ENCODE measurements around the gene TPRX1. TPM values are rescaled to one million over a fixed set of nuclear protein-coding genes. Genes with fewer than 3 reads are reported as not detected.
A peak's percentile ranks its signal among the peaks of the same experiment; 100 is the strongest.

TPRX1 gene
- polyA plus RNA-seq, 4 donors = not detected

DNA sequence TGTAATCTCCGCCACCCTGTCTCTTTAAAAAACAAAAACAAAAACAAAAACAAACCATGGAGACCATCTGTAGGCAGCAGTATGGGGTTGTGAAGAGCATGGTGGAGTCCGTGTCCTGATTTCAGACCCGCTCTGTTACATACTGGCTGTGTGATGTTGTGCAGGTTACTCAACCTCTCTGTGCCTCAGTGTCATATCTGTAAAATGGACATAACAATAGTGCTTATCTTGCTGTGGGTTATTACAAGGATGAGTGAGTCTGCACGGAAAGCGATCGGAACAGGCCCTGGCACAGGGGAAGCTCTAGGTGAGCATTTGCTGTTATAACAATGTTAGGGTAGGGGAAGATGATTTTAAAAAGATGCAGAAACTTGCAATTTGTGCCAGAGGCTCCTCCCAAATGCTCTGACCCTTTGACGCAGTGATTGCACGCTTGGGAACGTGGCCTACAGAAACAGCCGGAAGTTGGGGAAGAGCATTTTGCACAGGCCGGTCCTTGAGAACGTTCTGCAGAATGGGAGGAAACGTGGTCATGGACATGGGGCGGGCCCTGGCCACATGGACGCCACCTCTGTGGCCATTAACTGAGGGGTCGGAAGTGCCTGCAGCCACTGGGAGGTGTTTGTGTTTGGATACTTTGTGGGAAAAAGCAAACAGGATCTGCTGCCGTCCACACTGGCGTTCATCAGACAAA, 41.6 kb downstream of the TPRX1 start:
- no peak for FAIRE-seq
- peaks cover 0 to 23% (median 2%) of the 10 kb centered on the region in 3 donors for H3K36me3 ChIP-seq (ENCODE audit: control insufficient read depth in 3 of 3, insufficient read depth in 2 of 3, low read depth in 1 of 3, low read length in 3 of 3)
- DNase-seq = no peak
- no peaks in the 10 kb centered on the region for H3K9me3 ChIP-seq (ENCODE audit: control insufficient read depth in 2 of 2, insufficient read depth in 1 of 2, low read depth in 1 of 2, low read length in 1 of 2)
- no peak overlapping the region for H3K27ac ChIP-seq (ENCODE audit: low read depth in 1 of 3, low read length in 2 of 3)
- no peaks in the 10 kb centered on the region for H3K27me3 ChIP-seq (ENCODE audit: control insufficient read depth in 3 of 3, insufficient read depth in 3 of 3, low read length in 3 of 3)
- WGBS, 3 donors = 68 to 89% (median 81%) methylated on average over 18 of the region's 18 CpGs
- peaks cover 0 to 5% (median 0%) of the 10 kb centered on the region in 3 donors for H3K4me1 ChIP-seq (ENCODE audit: control insufficient read depth in 3 of 3, insufficient read depth in 2 of 3, low read depth in 1 of 3, low read length in 2 of 3)
- H3K4me3 ChIP-seq (ENCODE audit: low read depth in 1 of 3, low read length in 3 of 3) = no peak overlapping the region

DNA sequence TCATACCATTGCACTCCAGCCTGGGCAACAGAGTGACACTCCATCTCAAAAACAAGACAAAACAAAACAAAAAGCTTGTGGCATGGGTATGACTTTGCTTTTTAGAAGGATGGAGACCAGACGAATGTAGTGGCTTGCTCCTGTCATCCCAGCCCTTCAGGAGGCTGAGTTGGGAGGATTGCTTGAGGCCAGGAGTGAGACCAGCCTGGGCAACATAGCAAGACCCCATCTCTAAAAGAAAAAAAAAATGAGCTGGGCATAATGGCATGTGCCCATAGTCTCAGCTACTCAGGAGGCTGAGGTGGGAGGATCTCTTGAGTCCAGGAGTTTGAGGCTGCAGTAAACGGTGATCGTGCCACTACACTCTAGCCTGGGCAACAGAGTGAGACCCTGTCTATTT, 42.2 kb downstream of the TPRX1 start:
- H3K27ac ChIP-seq (ENCODE audit: low read depth in 1 of 3, low read length in 2 of 3) = no peak overlapping the region
- WGBS, 3 donors = 86 to 94% (median 91%) methylated on average over 2 to 3 of the region's 3 CpGs
- peaks cover 0 to 11% (median 0%) of the 10 kb centered on the region in 3 donors for H3K4me1 ChIP-seq (ENCODE audit: control insufficient read depth in 3 of 3, insufficient read depth in 2 of 3, low read depth in 1 of 3, low read length in 2 of 3)
- DNase-seq = no peak
- H3K9me3 ChIP-seq (ENCODE audit: control insufficient read depth in 2 of 2, insufficient read depth in 1 of 2, low read depth in 1 of 2, low read length in 1 of 2) = no peaks in the 10 kb centered on the region
- no peaks in the 10 kb centered on the region for H3K27me3 ChIP-seq (ENCODE audit: control insufficient read depth in 3 of 3, insufficient read depth in 3 of 3, low read length in 3 of 3)
- no peak for FAIRE-seq
- H3K36me3 ChIP-seq (ENCODE audit: control insufficient read depth in 3 of 3, insufficient read depth in 2 of 3, low read depth in 1 of 3, low read length in 3 of 3) = peaks cover 0 to 29% (median 4%) of the 10 kb centered on the region in 3 donors
- no peak overlapping the region for H3K4me3 ChIP-seq (ENCODE audit: low read depth in 1 of 3, low read length in 3 of 3)

DNA sequence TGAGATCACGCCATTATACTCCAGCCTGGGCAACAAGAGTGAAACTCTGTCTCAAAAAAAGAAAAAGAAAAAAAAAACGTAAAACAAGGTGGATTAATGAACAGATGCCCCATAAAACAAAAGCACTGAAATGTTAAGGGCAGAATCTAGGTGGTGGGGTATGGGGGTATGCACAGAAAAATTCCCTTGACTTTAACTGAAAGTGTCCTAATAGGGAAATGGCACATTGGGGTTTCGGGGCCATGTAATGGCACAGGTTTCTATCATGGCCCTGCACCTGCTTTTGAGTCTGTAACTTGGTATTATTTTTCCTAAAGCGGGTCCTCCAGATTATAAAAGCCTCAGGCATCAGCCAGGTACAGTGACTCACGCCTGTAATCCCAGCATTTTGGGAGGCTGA, 42.8 kb downstream of the TPRX1 start:
- FAIRE-seq = no peak
- H3K4me1 ChIP-seq (ENCODE audit: control insufficient read depth in 3 of 3, insufficient read depth in 2 of 3, low read depth in 1 of 3, low read length in 2 of 3) = peaks cover 0 to 16% (median 0%) of the 10 kb centered on the region in 3 donors

DNA sequence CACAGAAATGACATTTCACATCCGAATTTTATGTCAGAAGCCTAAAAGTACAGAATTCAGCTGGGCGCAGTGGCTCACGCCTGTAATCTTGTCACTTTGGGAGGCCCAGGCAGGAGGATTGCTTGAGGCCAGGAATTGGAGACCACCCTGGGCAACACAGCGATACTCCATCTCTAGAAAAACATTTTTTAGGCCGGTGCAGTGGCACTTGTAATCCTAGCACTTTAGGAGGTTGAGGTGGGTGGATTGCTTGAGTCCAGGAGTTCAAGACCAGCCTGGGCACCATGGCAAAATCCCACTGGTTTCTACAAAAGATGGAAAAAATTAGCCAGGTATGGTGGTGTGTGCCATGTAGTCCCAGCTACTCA, 43.7 kb downstream of the TPRX1 start:
- Histone ChIP-seq H3K27ac (ENCODE audit: low read depth in 1 of 3, low read length in 2 of 3) (no peak overlapping the region), H3K27me3 (ENCODE audit: control insufficient read depth in 3 of 3, insufficient read depth in 3 of 3, low read length in 3 of 3) (no peaks in the 10 kb centered on the region), H3K9me3 (ENCODE audit: control insufficient read depth in 2 of 2, insufficient read depth in 1 of 2, low read depth in 1 of 2, low read length in 1 of 2) (no peaks in the 10 kb centered on the region), H3K36me3 (ENCODE audit: control insufficient read depth in 3 of 3, insufficient read depth in 2 of 3, low read depth in 1 of 3, low read length in 3 of 3) (peaks cover 4 to 44% (median 11%) of the 10 kb centered on the region in 3 donors), H3K4me3 (ENCODE audit: low read depth in 1 of 3, low read length in 3 of 3) (no peak overlapping the region), H3K4me1 (ENCODE audit: control insufficient read depth in 3 of 3, insufficient read depth in 2 of 3, low read depth in 1 of 3, low read length in 2 of 3) (peaks cover 0 to 16% (median 0%) of the 10 kb centered on the region in 3 donors)
- no peak for DNase-seq
- FAIRE-seq = no peak
- 76 to 95% (median 81%) methylated on average over 5 of the region's 5 CpGs for WGBS, 3 donors

More for the DNA sequence above, 42.8 kb downstream of the TPRX1 start:
- Histone ChIP-seq H3K36me3 (ENCODE audit: control insufficient read depth in 3 of 3, insufficient read depth in 2 of 3, low read depth in 1 of 3, low read length in 3 of 3) (peaks cover 0 to 35% (median 9%) of the 10 kb centered on the region in 3 donors), H3K27me3 (ENCODE audit: control insufficient read depth in 3 of 3, insufficient read depth in 3 of 3, low read length in 3 of 3) (no peaks in the 10 kb centered on the region), H3K4me3 (ENCODE audit: low read depth in 1 of 3, low read length in 3 of 3) (no peak overlapping the region), H3K9me3 (ENCODE audit: control insufficient read depth in 2 of 2, insufficient read depth in 1 of 2, low read depth in 1 of 2, low read length in 1 of 2) (no peaks in the 10 kb centered on the region), H3K27ac (ENCODE audit: low read depth in 1 of 3, low read length in 2 of 3) (no peak overlapping the region)
- DNase-seq = no peak
- 60 to 80% (median 62%) methylated on average over 5 of the region's 5 CpGs for WGBS, 3 donors

DNA sequence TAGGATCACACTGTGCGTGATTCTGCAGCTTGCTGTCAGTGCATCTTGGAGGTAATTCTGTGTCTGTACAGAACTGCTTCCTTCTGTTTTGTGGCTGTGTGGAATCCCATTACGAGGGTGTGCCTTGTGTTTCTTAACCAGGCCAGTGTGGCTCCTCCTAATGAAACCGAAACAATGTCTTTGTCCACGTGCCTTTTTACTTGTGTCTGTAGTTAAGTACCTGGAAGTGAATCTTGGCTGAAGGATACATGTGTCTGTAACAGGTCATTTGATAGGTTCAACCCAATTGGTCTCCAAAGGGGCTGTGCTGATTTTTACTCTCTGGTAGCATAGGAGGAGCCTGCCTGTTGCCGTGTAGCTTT, 45.9 kb downstream of the TPRX1 start:
- Histone ChIP-seq H3K4me3 (ENCODE audit: low read depth in 1 of 3, low read length in 3 of 3) (no peak overlapping the region), H3K27ac (ENCODE audit: low read depth in 1 of 3, low read length in 2 of 3) (peak overlapping the region; percentile 83 to 97 (median 84)), H3K27me3 (ENCODE audit: control insufficient read depth in 3 of 3, insufficient read depth in 3 of 3, low read length in 3 of 3) (no peaks in the 10 kb centered on the region), H3K9me3 (ENCODE audit: control insufficient read depth in 2 of 2, insufficient read depth in 1 of 2, low read depth in 1 of 2, low read length in 1 of 2) (no peaks in the 10 kb centered on the region), H3K36me3 (ENCODE audit: control insufficient read depth in 3 of 3, insufficient read depth in 2 of 3, low read depth in 1 of 3, low read length in 3 of 3) (peaks cover 4 to 64% (median 28%) of the 10 kb centered on the region in 3 donors), H3K4me1 (ENCODE audit: control insufficient read depth in 3 of 3, insufficient read depth in 2 of 3, low read depth in 1 of 3, low read length in 2 of 3) (peaks cover 0 to 16% (median 0%) of the 10 kb centered on the region in 3 donors)
- DNase-seq (peak; percentile 85 to 93), FAIRE-seq (no peak)
- 21 to 70% (median 62%) methylated on average over 5 of the region's 5 CpGs for WGBS, 3 donors

DNA sequence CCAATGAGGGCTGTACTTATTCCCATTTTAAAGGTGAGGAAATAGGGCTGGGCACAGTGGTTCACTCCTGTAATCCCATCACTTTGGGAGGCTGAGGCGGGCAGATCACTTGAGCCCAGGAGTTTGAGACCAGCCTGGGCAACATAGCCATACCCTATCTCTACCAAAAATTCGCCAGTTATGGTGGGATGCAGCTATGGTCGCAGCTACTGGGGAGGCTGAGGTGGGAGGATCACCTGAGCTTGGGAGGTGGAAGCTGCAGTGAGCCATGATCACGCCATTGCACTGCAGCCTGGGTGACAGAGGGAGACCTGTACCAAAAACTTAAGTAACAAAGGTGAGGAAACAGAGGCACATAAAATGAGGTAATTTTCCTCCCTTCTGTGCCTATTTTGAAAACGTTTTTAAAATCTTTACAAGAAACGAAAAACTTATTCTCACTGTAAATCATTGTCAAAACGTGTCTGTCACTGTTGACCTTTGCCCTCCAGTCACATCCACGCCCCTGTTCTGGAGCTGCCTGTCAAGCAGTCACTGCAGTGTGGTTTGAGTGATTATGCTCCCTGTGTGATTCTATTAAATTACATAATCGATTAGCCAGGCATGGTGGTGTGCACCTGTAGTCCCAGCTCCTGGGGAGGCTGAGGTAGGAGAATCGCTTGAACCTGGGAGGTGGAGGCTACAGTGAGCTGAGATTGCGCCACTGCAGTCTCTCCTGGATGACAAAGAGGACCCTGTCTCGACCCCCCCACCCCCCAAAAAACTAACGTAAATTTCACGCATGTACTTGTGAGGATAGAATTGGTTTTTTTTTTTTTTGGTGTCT, 46.5 kb downstream of the TPRX1 start:
- no peak overlapping the region for H3K4me3 ChIP-seq (ENCODE audit: low read depth in 1 of 3, low read length in 3 of 3)
- H3K27me3 ChIP-seq (ENCODE audit: control insufficient read depth in 3 of 3, insufficient read depth in 3 of 3, low read length in 3 of 3) = no peaks in the 10 kb centered on the region
- H3K4me1 ChIP-seq (ENCODE audit: control insufficient read depth in 3 of 3, insufficient read depth in 2 of 3, low read depth in 1 of 3, low read length in 2 of 3) = peaks cover 0 to 16% (median 0%) of the 10 kb centered on the region in 3 donors
- 29 to 64% (median 43%) methylated on average over 13 to 14 of the region's 14 CpGs for WGBS, 3 donors
- DNase-seq (peak; percentile 74 to 87), FAIRE-seq (no peak)
- no peaks in the 10 kb centered on the region for H3K9me3 ChIP-seq (ENCODE audit: control insufficient read depth in 2 of 2, insufficient read depth in 1 of 2, low read depth in 1 of 2, low read length in 1 of 2)
- H3K27ac ChIP-seq (ENCODE audit: low read depth in 1 of 3, low read length in 2 of 3) = peak overlapping the region; percentile 83 to 97 (median 84)
- peaks cover 4 to 70% (median 28%) of the 10 kb centered on the region in 3 donors for H3K36me3 ChIP-seq (ENCODE audit: control insufficient read depth in 3 of 3, insufficient read depth in 2 of 3, low read depth in 1 of 3, low read length in 3 of 3)

DNA sequence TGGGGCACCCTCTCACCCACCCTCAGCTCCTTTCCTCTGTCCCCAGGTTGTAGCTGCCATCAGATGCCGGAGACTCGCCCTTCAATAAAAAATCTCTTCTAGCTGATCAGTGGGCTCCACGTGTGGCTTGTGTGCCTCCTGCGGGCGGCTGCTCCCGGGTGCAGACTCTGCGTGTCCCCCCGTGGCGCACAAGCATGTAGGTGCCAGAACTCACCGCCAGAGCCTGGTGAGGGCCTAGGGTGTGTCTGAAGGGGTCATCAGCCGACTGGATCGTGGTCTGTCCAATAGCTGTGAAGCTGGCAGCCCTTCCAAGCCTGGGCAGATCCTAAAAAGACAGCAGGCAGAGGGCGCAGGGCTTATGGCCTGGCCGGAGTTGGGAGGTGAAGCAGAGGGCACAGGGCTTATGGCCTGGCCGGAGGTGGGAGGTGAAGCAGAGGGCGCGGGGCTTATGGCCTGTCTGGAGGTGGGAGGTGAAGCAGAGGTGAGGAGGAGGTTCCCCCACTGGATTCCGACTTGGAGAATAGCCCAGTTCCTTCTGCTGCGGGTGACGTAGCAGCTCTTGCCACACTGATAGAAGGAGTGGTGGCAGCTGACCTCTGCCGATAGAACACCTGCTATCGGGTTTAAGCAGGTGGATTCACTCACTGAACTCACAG, 47.3 kb downstream of the TPRX1 start:
- Histone ChIP-seq H3K27ac (ENCODE audit: low read depth in 1 of 3, low read length in 2 of 3) (peak overlapping the region; percentile 83 to 97 (median 84)), H3K27me3 (ENCODE audit: control insufficient read depth in 3 of 3, insufficient read depth in 3 of 3, low read length in 3 of 3) (no peaks in the 10 kb centered on the region), H3K4me1 (ENCODE audit: control insufficient read depth in 3 of 3, insufficient read depth in 2 of 3, low read depth in 1 of 3, low read length in 2 of 3) (peaks cover 0 to 16% (median 0%) of the 10 kb centered on the region in 3 donors), H3K36me3 (ENCODE audit: control insufficient read depth in 3 of 3, insufficient read depth in 2 of 3, low read depth in 1 of 3, low read length in 3 of 3) (peaks cover 6 to 78% (median 33%) of the 10 kb centered on the region in 3 donors), H3K4me3 (ENCODE audit: low read depth in 1 of 3, low read length in 3 of 3) (no peak overlapping the region), H3K9me3 (ENCODE audit: control insufficient read depth in 2 of 2, insufficient read depth in 1 of 2, low read depth in 1 of 2, low read length in 1 of 2) (no peaks in the 10 kb centered on the region)
- 40 to 73% (median 56%) methylated on average over 22 of the region's 22 CpGs for WGBS, 3 donors
- peak; percentile 67 to 92 for DNase-seq
- no peak for FAIRE-seq

DNA sequence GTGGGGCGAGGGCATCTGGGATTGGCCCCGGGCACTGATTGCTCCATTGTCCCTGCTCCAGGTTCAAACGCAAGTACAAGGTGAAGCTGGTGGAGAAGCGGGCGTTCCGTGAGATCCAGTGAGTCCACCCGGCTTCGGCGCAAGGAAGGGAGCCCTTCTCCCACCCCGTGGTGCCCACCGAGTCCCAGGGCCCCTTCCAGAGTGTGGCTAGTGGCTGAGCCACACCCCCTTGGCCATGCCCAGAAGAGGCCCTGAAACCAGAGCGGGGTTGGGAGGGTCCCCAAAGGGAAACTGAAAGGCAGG, 47.8 kb downstream of the TPRX1 start:
- H3K27me3 ChIP-seq (ENCODE audit: control insufficient read depth in 3 of 3, insufficient read depth in 3 of 3, low read length in 3 of 3) = no peaks in the 10 kb centered on the region
- DNase-seq = no peak
- H3K4me3 ChIP-seq (ENCODE audit: low read depth in 1 of 3, low read length in 3 of 3) = no peak overlapping the region
- peaks cover 6 to 82% (median 33%) of the 10 kb centered on the region in 3 donors for H3K36me3 ChIP-seq (ENCODE audit: control insufficient read depth in 3 of 3, insufficient read depth in 2 of 3, low read depth in 1 of 3, low read length in 3 of 3)
- WGBS, 3 donors = 76 to 93% (median 79%) methylated on average over 12 of the region's 12 CpGs
- FAIRE-seq = no peak
- H3K4me1 ChIP-seq (ENCODE audit: control insufficient read depth in 3 of 3, insufficient read depth in 2 of 3, low read depth in 1 of 3, low read length in 2 of 3) = peaks cover 0 to 16% (median 0%) of the 10 kb centered on the region in 3 donors
- H3K27ac ChIP-seq (ENCODE audit: low read depth in 1 of 3, low read length in 2 of 3) = peak overlapping the region; percentile 83 to 97 (median 84)
- no peaks in the 10 kb centered on the region for H3K9me3 ChIP-seq (ENCODE audit: control insufficient read depth in 2 of 2, insufficient read depth in 1 of 2, low read depth in 1 of 2, low read length in 1 of 2)
